Epithelial cell of esophagus (primary cell): ENCODE results near the gene RBM6.

Experiments
- DNase-seq: peaks from one replicate; pipeline ENCODE4 v3.0.0; 2010; ENCODE audit warnings: low read depth
- H3K4me3 ChIP-seq: 2 replicates; pipeline ENCODE4 v1.5.1; 2011; ENCODE audit warnings: mild to moderate bottlenecking, low read length, control low read depth
- CTCF ChIP-seq: IDR thresholded peaks from 2 replicates; pipeline ENCODE4 v1.5.1; 2011; ENCODE audit warnings: low read depth, mild to moderate bottlenecking, low read length, control low read depth, inconsistent platforms; ENCODE audit not compliant: insufficient read depth; ENCODE audit errors: missing control alignments

RBM6 gene

DNA sequence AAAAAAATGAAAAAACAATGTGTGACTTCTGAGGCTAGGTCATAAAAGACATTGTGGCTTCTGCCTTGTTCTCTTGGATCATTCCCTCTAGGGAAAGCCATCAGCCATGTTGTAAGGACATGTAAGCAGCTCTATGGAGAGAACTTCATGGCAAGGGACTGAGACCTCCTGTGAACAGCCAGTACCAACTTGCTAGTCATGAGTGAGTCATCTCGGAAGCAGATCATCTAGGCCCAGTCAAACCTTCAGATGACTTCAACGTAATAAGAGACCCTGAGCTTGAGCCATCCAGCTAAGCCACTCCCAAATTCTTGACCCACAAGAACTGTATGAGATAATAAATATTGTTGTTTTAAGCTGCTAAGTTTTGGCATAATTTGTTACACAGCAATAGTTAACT, 15.3 kb upstream of the RBM6 start:
- peak; percentile 90 for DNase-seq
- H3K4me3 ChIP-seq: no peak overlapping the region
- no peak for TF ChIP-seq CTCF

GRCh38 chr3:49925485-49925884, 14.5 kb upstream of the RBM6 start:
- no peak overlapping the region for H3K4me3 ChIP-seq
- no peak for TF ChIP-seq CTCF
- no peak for DNase-seq

DNA sequence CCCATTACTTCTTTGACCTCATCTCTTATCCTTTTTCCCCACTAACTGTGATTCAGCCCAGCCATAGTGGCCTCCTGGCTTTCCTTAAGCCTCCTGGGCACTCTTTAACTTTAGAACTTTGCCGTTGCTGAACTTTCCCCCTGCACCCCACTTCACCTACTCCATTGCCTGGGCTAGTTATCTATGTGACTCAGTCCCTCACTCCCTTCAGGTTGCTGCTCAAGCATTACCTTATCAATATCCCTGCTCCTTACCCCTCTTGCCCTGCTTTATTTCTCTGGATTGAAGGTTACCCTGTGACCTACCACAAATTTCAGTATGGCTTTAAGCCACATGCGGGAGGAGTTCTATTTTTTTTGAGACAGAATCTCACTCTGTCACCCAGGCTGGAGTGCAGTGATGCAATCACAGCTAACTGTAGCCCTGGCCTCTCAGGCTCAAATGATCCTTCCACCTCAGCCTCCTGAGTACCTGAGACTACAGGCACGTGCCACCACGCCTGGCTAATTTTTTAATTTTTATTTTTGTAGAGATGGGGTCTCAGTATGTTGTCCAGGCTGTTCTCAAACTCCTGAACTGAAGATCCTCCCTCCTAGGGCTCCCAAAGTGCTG, 13.7 kb upstream of the RBM6 start:
- no peak for TF ChIP-seq CTCF
- no peak for DNase-seq
- H3K4me3 ChIP-seq: no peak overlapping the region

- H3K4me3 ChIP-seq: no peak overlapping the region
- no peak for TF ChIP-seq CTCF
- DNase-seq: no peak
Measured at GRCh38 chr3:49927798-49928197, 12.2 kb upstream of the RBM6 start.

DNA sequence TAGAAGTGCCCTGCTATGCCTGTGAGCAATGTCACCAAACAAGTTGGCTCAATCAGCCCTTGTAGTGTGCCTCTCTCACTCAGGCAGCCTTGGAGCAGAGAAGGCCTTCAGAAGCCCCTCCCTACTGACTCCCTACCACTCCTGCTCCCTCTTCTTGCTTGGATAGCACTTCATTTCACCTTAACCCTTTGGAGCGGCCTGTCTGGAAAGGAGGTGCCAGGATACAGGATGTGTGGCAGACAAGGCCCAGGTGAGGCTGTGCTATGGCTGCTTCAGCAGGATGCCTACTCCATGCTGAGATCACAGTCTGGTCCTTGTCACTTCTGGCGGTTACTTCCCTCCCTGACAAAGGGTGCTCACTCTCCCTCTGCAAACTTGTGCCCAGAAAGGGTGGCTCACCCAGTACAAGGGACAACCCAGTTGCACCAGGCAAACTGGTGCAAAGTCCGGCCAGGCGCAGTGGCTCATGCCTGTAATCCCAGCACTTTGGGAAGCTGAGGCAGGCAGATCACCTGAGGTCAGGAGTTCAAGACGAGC, 11.4 kb upstream of the RBM6 start:
- peak; percentile 14 for DNase-seq
- H3K4me3 ChIP-seq: peak overlapping the region; percentile 13
- TF ChIP-seq CTCF: no peak

- TF ChIP-seq CTCF: peak; percentile 41
- peak; percentile 91 for DNase-seq
- peak within 1 kb of the TSS; percentile 82 for H3K4me3 ChIP-seq
Measured at GRCh38 chr3:49929291-49930167, 10.4 kb upstream of the RBM6 start, which contains the start of gene MON1A. Gene MON1A, minus strand, starts transcription at chr3:49929811. Its CDS starts 16,465 bp downstream, at chr3:49913346.
